OCI-LY3 (cell line): ENCODE results near the gene TSPAN10.

ENCODE experiments used
- CTCF ChIP-seq: fragments of 200-600, 300-600 bp; sonication (generic); IDR thresholded peaks from 2 replicates; pipeline ENCODE4 v1.5.1; 2014; ENCODE audit warnings: antibody characterized with exemption, low read length, low read depth
- EZH2phosphoT487 ChIP-seq: fragments of 200-600 bp; shearing (Covaris generic); IDR thresholded peaks from 2 replicates; pipeline ENCODE4 v1.6.1; 2018; ENCODE audit warnings: antibody characterized with exemption, mixed run types, low read depth

- TF ChIP-seq CTCF (no peak), EZH2phosphoT487 (no peak)
These were observed 20.1 kb upstream of the TSPAN10 start for GRCh38 chr17:81616877-81617276.
